ENCODE data around the gene CFAP90. TPM values are rescaled to one million over a fixed set of nuclear protein-coding genes. Genes with fewer than 3 reads are reported as not detected.

CFAP90 gene
- polyA plus RNA-seq, 1 donor from 2014 or later, result 0.45 TPM

GRCh38 chr5:7876867-7877266 is 25.9 kb upstream of the CFAP90 start:
- H3K9me2 ChIP-seq (ENCODE audit: insufficient read depth, low read length), result no peaks in the 10 kb centered on the region
- no peaks in the 10 kb centered on the region for H3F3A ChIP-seq (ENCODE audit: insufficient read depth, low read length, poor library complexity, severe bottlenecking)
- no peak overlapping the region for H2AFZ ChIP-seq (ENCODE audit: low read depth, low read length)
- peaks cover 9% of the 10 kb centered on the region for H3K36me3 ChIP-seq (ENCODE audit: insufficient read depth, low read length)
- no peaks in the 10 kb centered on the region for H3K27me3 ChIP-seq (ENCODE audit: insufficient read depth, low read depth, low read length)
- no peak overlapping the region for H3K27ac ChIP-seq (ENCODE audit: low read length)
- no peak for TF ChIP-seq EP300 (conservative IDR thresholded peaks at IDR 0.05; ENCODE audit: poor library complexity, severe bottlenecking)
- TF ChIP-seq MXI1 (conservative IDR thresholded peaks at IDR 0.05; ENCODE audit: poor library complexity, severe bottlenecking), result no peak
- no peak for TF ChIP-seq SMC3 (conservative IDR thresholded peaks at IDR 0.05; ENCODE audit: poor library complexity)
- no peak overlapping the region for H3K9ac ChIP-seq (ENCODE audit: low read length)
- no peak overlapping the region for H3K4me3 ChIP-seq (ENCODE audit: low read length)
- peaks cover 6% of the 10 kb centered on the region for H3K79me2 ChIP-seq (replicated peaks; ENCODE audit: insufficient read depth, low read length)
- H4K20me1 ChIP-seq (ENCODE audit: insufficient read depth), result no peaks in the 10 kb centered on the region
- H3K4me2 ChIP-seq (ENCODE audit: low read length), result no peak overlapping the region
- H3K9me3 ChIP-seq (ENCODE audit: low read length), result no peaks in the 10 kb centered on the region

- TF ChIP-seq RAD21 (conservative IDR thresholded peaks at IDR 0.05), result no peak
- TF ChIP-seq POLR2AphosphoS5 (IDR thresholded peaks at IDR 0.05), result no peak
- TF ChIP-seq CTCF (IDR thresholded peaks at IDR 0.05; ENCODE audit: poor library complexity, severe bottlenecking), result no peak
- no peak for TF ChIP-seq MXI1 (conservative IDR thresholded peaks at IDR 0.05; ENCODE audit: poor library complexity, severe bottlenecking)
- H3F3A ChIP-seq (ENCODE audit: insufficient read depth, low read length, poor library complexity, severe bottlenecking), result no peaks in the 10 kb centered on the region
- H3K79me2 ChIP-seq (replicated peaks; ENCODE audit: insufficient read depth, low read length), result peaks cover 23% of the 10 kb centered on the region
- peaks cover 7% of the 10 kb centered on the region for H3K36me3 ChIP-seq (ENCODE audit: insufficient read depth, low read length)
- H3K9me2 ChIP-seq (ENCODE audit: insufficient read depth, low read length), result no peaks in the 10 kb centered on the region
- H3K4me2 ChIP-seq (ENCODE audit: low read length), result no peak overlapping the region
- no peaks in the 10 kb centered on the region for H3K27me3 ChIP-seq (ENCODE audit: insufficient read depth, low read depth, low read length)
- H3K27ac ChIP-seq (ENCODE audit: low read length), result no peak overlapping the region
- H4K20me1 ChIP-seq (ENCODE audit: insufficient read depth), result no peaks in the 10 kb centered on the region
- H3K4me3 ChIP-seq (ENCODE audit: low read length), result no peak overlapping the region
- H2AFZ ChIP-seq (ENCODE audit: low read depth, low read length), result no peak overlapping the region
- H3K9me3 ChIP-seq (ENCODE audit: low read length), result no peaks in the 10 kb centered on the region
- no peak overlapping the region for H3K9ac ChIP-seq (ENCODE audit: low read length)
These were observed 24.2 kb upstream of the CFAP90 start for GRCh38 chr5:7875151-7875550.

GRCh38 chr5:7874639-7875038 is 23.7 kb upstream of the CFAP90 start:
- Histone ChIP-seq H3K9me3 (ENCODE audit: low read length) (no peaks in the 10 kb centered on the region), H3K79me2 (replicated peaks; ENCODE audit: insufficient read depth, low read length) (peaks cover 28% of the 10 kb centered on the region), H3F3A (ENCODE audit: insufficient read depth, low read length, poor library complexity, severe bottlenecking) (no peaks in the 10 kb centered on the region), H3K27me3 (ENCODE audit: insufficient read depth, low read depth, low read length) (no peaks in the 10 kb centered on the region), H3K4me3 (ENCODE audit: low read length) (no peak overlapping the region), H3K9ac (ENCODE audit: low read length) (no peak overlapping the region), H3K4me2 (ENCODE audit: low read length) (no peak overlapping the region), H2AFZ (ENCODE audit: low read depth, low read length) (no peak overlapping the region), H3K9me2 (ENCODE audit: insufficient read depth, low read length) (no peaks in the 10 kb centered on the region), H3K27ac (ENCODE audit: low read length) (no peak overlapping the region), H3K36me3 (ENCODE audit: insufficient read depth, low read length) (peaks cover 7% of the 10 kb centered on the region), H4K20me1 (ENCODE audit: insufficient read depth) (no peaks in the 10 kb centered on the region)
- no peak for TF ChIP-seq MXI1 (conservative IDR thresholded peaks at IDR 0.05; ENCODE audit: poor library complexity, severe bottlenecking)
- no peak for TF ChIP-seq REST (IDR thresholded peaks at IDR 0.05; ENCODE audit: borderline replicate concordance)
- TF ChIP-seq RAD21 (conservative IDR thresholded peaks at IDR 0.05), result no peak
- no peak for TF ChIP-seq CTCF (IDR thresholded peaks at IDR 0.05; ENCODE audit: poor library complexity, severe bottlenecking)
- TF ChIP-seq EZH2 (IDR thresholded peaks at IDR 0.05; ENCODE audit: borderline replicate concordance, insufficient read depth, low read length, poor library complexity, severe bottlenecking), result no peak

Measured in neural cell (in vitro differentiated cells).